Measurements from ENCODE around the gene EBF3. TPM values are rescaled to one million over a fixed set of nuclear protein-coding genes. Genes with fewer than 3 reads are reported as not detected.

The EBF3 gene
- total and polyA plus RNA-seq, 10 donors: 0.02 to 0.20 (median 0.13) TPM; not detected in 6

- TF ChIP-seq, protein P1, sequence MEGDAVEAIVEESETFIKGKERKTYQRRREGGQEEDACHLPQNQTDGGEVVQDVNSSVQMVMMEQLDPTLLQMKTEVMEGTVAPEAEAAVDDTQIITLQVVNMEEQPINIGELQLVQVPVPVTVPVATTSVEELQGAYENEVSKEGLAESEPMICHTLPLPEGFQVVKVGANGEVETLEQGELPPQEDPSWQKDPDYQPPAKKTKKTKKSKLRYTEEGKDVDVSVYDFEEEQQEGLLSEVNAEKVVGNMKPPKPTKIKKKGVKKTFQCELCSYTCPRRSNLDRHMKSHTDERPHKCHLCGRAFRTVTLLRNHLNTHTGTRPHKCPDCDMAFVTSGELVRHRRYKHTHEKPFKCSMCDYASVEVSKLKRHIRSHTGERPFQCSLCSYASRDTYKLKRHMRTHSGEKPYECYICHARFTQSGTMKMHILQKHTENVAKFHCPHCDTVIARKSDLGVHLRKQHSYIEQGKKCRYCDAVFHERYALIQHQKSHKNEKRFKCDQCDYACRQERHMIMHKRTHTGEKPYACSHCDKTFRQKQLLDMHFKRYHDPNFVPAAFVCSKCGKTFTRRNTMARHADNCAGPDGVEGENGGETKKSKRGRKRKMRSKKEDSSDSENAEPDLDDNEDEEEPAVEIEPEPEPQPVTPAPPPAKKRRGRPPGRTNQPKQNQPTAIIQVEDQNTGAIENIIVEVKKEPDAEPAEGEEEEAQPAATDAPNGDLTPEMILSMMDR (IDR thresholded peaks at IDR 0.05 in 8 of 11, conservative IDR thresholded peaks at IDR 0.05 in 3 of 11): no peak
- no peak for TF ChIP-seq POLR2A (IDR thresholded peaks at IDR 0.05)
- TF ChIP-seq POLR2AphosphoS5 (IDR thresholded peaks at IDR 0.05): no peak
- 60 to 86% (median 83%) methylated on average over 10 to 14 of the region's 14 CpGs for WGBS, 5 donors
- Histone ChIP-seq H3K36me3 (no peaks in the 10 kb centered on the region), H3K4me1 (no peaks in the 10 kb centered on the region), H3K9me3 (peaks cover 0 to 34% (median 9%) of the 10 kb centered on the region in 8 donors), H3K27me3 (replicated peaks in 1 of 7) (peaks cover 0 to 15% (median 0%) of the 10 kb centered on the region in 7 donors), H3K27ac (no peak overlapping the region), H3K4me3 (no peak overlapping the region)
- no peak for DNase-seq
- intact Hi-C loops (cut with DNase I; ENCODE audit: low total_unique reads): no loop called here
Observed at GRCh38 chr10:130002606-130003005, 38.5 kb upstream of the EBF3 start.

DNA sequence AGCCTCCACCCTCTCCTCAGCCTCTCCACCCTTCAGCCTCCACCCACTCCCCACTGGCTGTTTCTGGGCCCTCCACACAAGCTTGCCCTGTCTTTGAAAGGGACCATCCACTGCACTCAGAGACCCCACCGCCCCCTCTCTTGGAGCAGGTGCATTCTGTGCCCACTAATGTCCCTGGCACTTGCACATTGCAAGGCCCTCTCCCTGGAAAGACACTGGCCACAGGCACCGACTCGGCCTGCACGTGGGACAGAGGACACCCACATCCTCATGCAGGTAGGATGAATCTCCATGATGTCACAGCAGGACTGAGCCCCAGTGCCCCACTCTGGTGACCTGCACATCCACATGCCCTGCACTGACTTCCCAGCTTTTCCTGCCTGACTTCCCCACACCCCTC is 36.8 kb upstream of the EBF3 start:
- TF ChIP-seq, protein P1 (IDR thresholded peaks at IDR 0.05 in 8 of 11, conservative IDR thresholded peaks at IDR 0.05 in 3 of 11): no peak
- no peak for TF ChIP-seq POLR2A (IDR thresholded peaks at IDR 0.05)
- no peak for TF ChIP-seq POLR2AphosphoS5 (IDR thresholded peaks at IDR 0.05)
- Histone ChIP-seq H3K4me1 (no peaks in the 10 kb centered on the region), H3K27me3 (replicated peaks in 1 of 7) (peaks cover 0 to 15% (median 0%) of the 10 kb centered on the region in 7 donors), H3K36me3 (no peaks in the 10 kb centered on the region), H3K4me3 (no peak overlapping the region), H3K9me3 (peaks cover 0 to 34% (median 9%) of the 10 kb centered on the region in 8 donors), H3K27ac (no peak overlapping the region)
- WGBS, 5 donors: 85 to 95% (median 85%) methylated on average over 3 to 4 of the region's 4 CpGs
- intact Hi-C loops (cut with DNase I; ENCODE audit: low total_unique reads): no loop called here
- DNase-seq: no peak

DNA sequence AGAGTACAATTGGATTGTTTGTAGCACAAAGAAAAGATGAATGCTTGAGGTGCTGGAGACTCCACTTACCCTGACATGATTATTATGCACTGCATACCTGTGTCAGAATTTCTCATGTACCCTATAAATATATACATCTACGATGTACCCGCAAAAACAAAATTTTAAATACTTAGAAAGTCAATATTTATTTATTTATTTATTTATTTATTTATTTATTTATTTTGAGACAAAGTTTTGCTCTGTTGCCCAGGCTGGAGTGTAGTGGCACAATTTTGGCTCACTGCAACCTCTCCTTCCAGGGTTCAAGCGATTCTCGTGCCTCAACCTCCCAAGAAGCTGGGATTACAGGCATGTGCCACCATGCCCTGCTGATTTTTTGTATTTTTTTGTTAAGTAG is 35.1 kb upstream of the EBF3 start:
- Histone ChIP-seq H3K4me1 (no peaks in the 10 kb centered on the region), H3K27ac (no peak overlapping the region), H3K9me3 (peaks cover 0 to 26% (median 4%) of the 10 kb centered on the region in 8 donors), H3K36me3 (no peaks in the 10 kb centered on the region), H3K4me3 (no peak overlapping the region), H3K27me3 (replicated peaks in 1 of 7) (peaks cover 0 to 11% (median 0%) of the 10 kb centered on the region in 7 donors)
- intact Hi-C loops (cut with DNase I; ENCODE audit: low total_unique reads): no loop called here
- DNase-seq: no peak
- 88 to 97% (median 94%) methylated on average over 4 of the region's 4 CpGs for WGBS, 5 donors
- no peak for TF ChIP-seq POLR2A (IDR thresholded peaks at IDR 0.05)
- TF ChIP-seq, protein P1 (IDR thresholded peaks at IDR 0.05 in 8 of 11, conservative IDR thresholded peaks at IDR 0.05 in 3 of 11): no peak
- TF ChIP-seq POLR2AphosphoS5 (IDR thresholded peaks at IDR 0.05): no peak

- TF ChIP-seq POLR2A (IDR thresholded peaks at IDR 0.05) (no peak), POLR2AphosphoS5 (IDR thresholded peaks at IDR 0.05) (no peak)
- TF ChIP-seq, protein P1 (IDR thresholded peaks at IDR 0.05 in 8 of 11, conservative IDR thresholded peaks at IDR 0.05 in 3 of 11): no peak
- 43 to 100% (median 86%) methylated on average over 1 of the region's 1 CpG for WGBS, 5 donors
- no peak overlapping the region for H3K4me3 ChIP-seq
- H3K36me3 ChIP-seq: no peaks in the 10 kb centered on the region
- no peak for DNase-seq
- H3K4me1 ChIP-seq: no peaks in the 10 kb centered on the region
- H3K27ac ChIP-seq: no peak overlapping the region
- intact Hi-C loops (cut with DNase I; ENCODE audit: low total_unique reads): no loop called here
- peaks cover 0 to 15% (median 0%) of the 10 kb centered on the region in 7 donors for H3K27me3 ChIP-seq (replicated peaks in 1 of 7)
- H3K9me3 ChIP-seq: peaks cover 0 to 40% (median 13%) of the 10 kb centered on the region in 8 donors
Observed at GRCh38 chr10:129993621-129994020, 29.5 kb upstream of the EBF3 start.
